Measurements from ENCODE around the gene PID1.

GRCh38 chr2:229043681-229044080 is 227.4 kb downstream of the PID1 start:
- no peak for TF ChIP-seq CTCF (IDR thresholded peaks at IDR 0.05)
- no peak for TF ChIP-seq POLR2A (IDR thresholded peaks at IDR 0.05)

Data from esophagus squamous epithelium (tissue), 4 donors.